Sciatic nerve (tissue), 2 donors: Measurements from ENCODE around the gene GKN1. TPM values are rescaled to one million over a fixed set of nuclear protein-coding genes. Genes with fewer than 3 reads are reported as not detected.

Experiments used
- ATAC-seq: fragments of 200-7000 bp; cut with Tn5 transposase; one replicate; pipeline ENCODE4 v1.9.1; 2020; ENCODE audit warnings: mild to moderate bottlenecking, moderate library complexity
- DNase-seq: peaks from one replicate; pipeline ENCODE4 v3.0.0-alpha.2; 2020; ENCODE audit warnings: low spot score
- intact Hi-C: fragments of 100-400 bp; cut with DNase I; formaldehyde crosslinking; loops from one replicate; pipeline ENCODE4 v1.14.2; 2022
- total RNA-seq: library from RNA; stranded (reverse); fragmentation: NEBNext Ultra II Directional; extraction: Animal tissue kit (Norgen Biotek cat#: 25700); gene quantifications from one replicate; pipeline ENCODE4 v1.2.1, GENCODE V29; 2021
- donor health status: DM: no; HTN: no; CAD: no.
- donor health status: DM: no; HTN: no; CAD: no.

GKN1 gene
- total RNA-seq, 1 donor from 2014 or later: not detected

- DNase-seq: no peak
- intact Hi-C loops: no loop called here
- peak; percentile 77 for ATAC-seq
These were observed 20.4 kb downstream of the GKN1 start for GRCh38 chr2:68994864-68995263.

GRCh38 chr2:68995916-68996315 is 21.5 kb downstream of the GKN1 start:
- intact Hi-C loops: no loop called here
- ATAC-seq (no peak), DNase-seq (no peak)

- intact Hi-C loops: no loop called here
- no peak for ATAC-seq
- no peak for DNase-seq
These were observed 23.0 kb downstream of the GKN1 start for GRCh38 chr2:68997401-68997800.

- intact Hi-C loops: no loop called here
- no peak for ATAC-seq
- DNase-seq: no peak
These were observed 27.4 kb downstream of the GKN1 start for GRCh38 chr2:69001879-69002278.

- DNase-seq (no peak), ATAC-seq (no peak)
- intact Hi-C loops: no loop called here
These were observed 29.3 kb downstream of the GKN1 start for GRCh38 chr2:69003731-69004130.

- DNase-seq (no peak), ATAC-seq (no peak)
- intact Hi-C loops: no loop called here
These were observed 32.7 kb downstream of the GKN1 start for GRCh38 chr2:69007169-69007568.

- ATAC-seq: no peak
These were observed 33.2 kb downstream of the GKN1 start for GRCh38 chr2:69007603-69008002.

GRCh38 chr2:69010437-69011194 is 36.2 kb downstream of the GKN1 start:
- ATAC-seq: no peak
- intact Hi-C loops: no loop called here
- DNase-seq: no peak

More at GRCh38 chr2:69007603-69008002, 33.2 kb downstream of the GKN1 start:
- intact Hi-C loops: no loop called here
- DNase-seq: no peak

GRCh38 chr2:69011611-69012157 is 37.2 kb downstream of the GKN1 start:
- DNase-seq: no peak
- no peak for ATAC-seq
- intact Hi-C loops: no loop called here

GRCh38 chr2:69012310-69013141 is 38.1 kb downstream of the GKN1 start:
- intact Hi-C loops: no loop called here
- ATAC-seq: peak; percentile 81
- peak; percentile 90 for DNase-seq

GRCh38 chr2:69013142-69013839 is 38.9 kb downstream of the GKN1 start, which contains the start of gene ANTXR1:
TSS of gene ANTXR1 (plus strand) at chr2:69013179. CDS start at chr2:69013500, 321 bp downstream.
- ATAC-seq (peak; percentile 84), DNase-seq (peak; percentile 74)
- intact Hi-C loops: no loop called here

GRCh38 chr2:69013840-69014821 is 39.7 kb downstream of the GKN1 start:
- DNase-seq: no peak
- peak; percentile 41 for ATAC-seq
- intact Hi-C loops: no loop called here

GRCh38 chr2:69017080-69017479 is 42.6 kb downstream of the GKN1 start:
- intact Hi-C loops: no loop called here
- DNase-seq (no peak), ATAC-seq (peak; percentile 59)

GRCh38 chr2:69017835-69018234 is 43.4 kb downstream of the GKN1 start:
- no peak for ATAC-seq
- no peak for DNase-seq
- intact Hi-C loops: loop anchor here (2.0 kb wide), 1 partner anchor 287 kb away; no protein-coding TSS in a partner anchor

GRCh38 chr2:69018678-69019095 is 44.3 kb downstream of the GKN1 start:
- intact Hi-C loops: loop anchor here (2.0 kb wide), 1 partner anchor 286 kb away; no protein-coding TSS in a partner anchor

GRCh38 chr2:69020496-69021426 is 46.3 kb downstream of the GKN1 start:
- ATAC-seq (no peak), DNase-seq (no peak)
- intact Hi-C loops: no loop called here

More at GRCh38 chr2:69018678-69019095, 44.3 kb downstream of the GKN1 start:
- ATAC-seq (no peak), DNase-seq (no peak)

GRCh38 chr2:69021727-69022126 is 47.3 kb downstream of the GKN1 start:
- DNase-seq: no peak
- intact Hi-C loops: no loop called here
- ATAC-seq: no peak
